CD4-positive, alpha-beta memory T cell (primary cell): Measurements from ENCODE around the gene WNT5A. TPM values are rescaled to one million over a fixed set of nuclear protein-coding genes. Genes with fewer than 3 reads are reported as not detected.

ENCODE experiments used
- CTCF ChIA-PET: fragments of 350-600 bp; sonication (Branson Sonifier 250); formaldehyde crosslinking; loops from one replicate; lab custom pipeline; 2021; ENCODE audit warnings: inconsistent platforms; ENCODE audit not compliant: partially characterized antibody; lab: Charles Lee
- POLR2A ChIA-PET: fragments of 350-600 bp; sonication (Branson Sonifier 250); formaldehyde crosslinking; loops from one replicate; lab custom pipeline; 2021; ENCODE audit not compliant: partially characterized antibody; lab: Charles Lee
- DNase-seq, 5 donors: peaks; one replicate each; pipeline versions ENCODE4 v3.0.0 to v3.0.0-alpha.2; 2020 to 2022; ENCODE audit warnings: mixed read lengths in 1 of 5
- H3K27ac ChIP-seq: one replicate; pipeline ENCODE4 v1.7.0; 2013; ENCODE audit warnings: low read depth, low read length
- H3K27me3 ChIP-seq: 2 replicates; pipeline ENCODE4 v1.7.0; 2013; ENCODE audit warnings: mild to moderate bottlenecking, low read length, moderate library complexity; ENCODE audit not compliant: insufficient read depth
- H3K36me3 ChIP-seq: 2 replicates; pipeline ENCODE4 v1.7.0; 2013; ENCODE audit warnings: mild to moderate bottlenecking, low read length, moderate library complexity; ENCODE audit not compliant: insufficient read depth
- H3K4me1 ChIP-seq: 2 replicates; pipeline ENCODE4 v1.7.0; 2013; ENCODE audit warnings: mild to moderate bottlenecking, low read length, moderate library complexity; ENCODE audit not compliant: insufficient read depth
- H3K4me3 ChIP-seq, 2 donors: one replicate each; pipeline ENCODE4 v1.7.0; 2013; ENCODE audit warnings: low read length in 2 of 2, mild to moderate bottlenecking in 1 of 2
- H3K9me3 ChIP-seq, 2 donors: one replicate each; pipeline ENCODE4 v1.7.0; 2013; ENCODE audit warnings: low read length in 2 of 2, control low read depth in 1 of 2; ENCODE audit not compliant: control insufficient read depth in 1 of 2
- H3K27ac Mint-ChIP-seq, 7 donors: one replicate each; pipeline ENCODE4 v1.8.0; 2020 to 2021; ENCODE audit warnings: mixed read lengths in 7 of 7, mild to moderate bottlenecking in 6 of 7, inconsistent platforms in 3 of 7, moderate library complexity in 3 of 7
- H3K27me3 Mint-ChIP-seq, 2 donors: one replicate each; pipeline ENCODE4 v1.8.0; 2020 to 2021; ENCODE audit warnings: mixed read lengths in 2 of 2
- H3K36me3 Mint-ChIP-seq, 2 donors: one replicate each; pipeline ENCODE4 v1.8.0; 2020 to 2021; ENCODE audit warnings: mixed read lengths in 2 of 2, inconsistent platforms in 1 of 2, mild to moderate bottlenecking in 1 of 2
- H3K4me1 Mint-ChIP-seq, 4 donors: one replicate each; pipeline ENCODE4 v1.8.0; 2020 to 2021; ENCODE audit warnings: mixed read lengths in 4 of 4, mild to moderate bottlenecking in 1 of 4
- H3K4me3 Mint-ChIP-seq, 8 donors: one replicate each; pipeline ENCODE4 v1.8.0; 2020 to 2021; ENCODE audit warnings: mixed read lengths in 8 of 8, mild to moderate bottlenecking in 7 of 8, moderate library complexity in 6 of 8, inconsistent platforms in 3 of 8
- H3K9me3 Mint-ChIP-seq, 8 donors: one replicate each; pipeline ENCODE4 v1.8.0; 2020 to 2021; ENCODE audit warnings: mixed read lengths in 8 of 8, mild to moderate bottlenecking in 5 of 8, inconsistent platforms in 3 of 8, moderate library complexity in 1 of 8
- intact Hi-C: fragments of 100-400 bp; cut with micrococcal nuclease; formaldehyde crosslinking; loops from one replicate; pipeline ENCODE4 v1.15.1; 2023
- polyA plus RNA-seq, 2 donors: library from polyadenylated mRNA; unstranded; fragments of 300-500 nt; fragmentation: Illumina TruSeq; gene quantifications; one replicate each; pipeline ENCODE4 v1.2.3, GENCODE V29; 2021
- total RNA-seq, 2 experiments: library from RNA; stranded (reverse); gene quantifications; one replicate each; pipeline ENCODE4 v1.2.3, GENCODE V29; 2021

WNT5A gene
- total and polyA plus RNA-seq, 4 experiments from 2014 or later = 0.06 TPM; not detected in 3

GRCh38 chr3:55471084-55471483 is 16.0 kb downstream of the WNT5A start:
- ChIA-PET POLR2A (no interaction called here), CTCF (no interaction called here)
- H3K4me1 Mint-ChIP-seq = peaks cover 0 to 1% (median 0%) of the 10 kb centered on the region in 4 donors
- no peaks in the 10 kb centered on the region for H3K36me3 Mint-ChIP-seq
- no peak for DNase-seq
- intact Hi-C loops = no loop called here
- H3K27me3 ChIP-seq = no peaks in the 10 kb centered on the region
- peaks cover 4 to 5% of the 10 kb centered on the region in 2 donors for H3K27me3 Mint-ChIP-seq
- H3K36me3 ChIP-seq = no peaks in the 10 kb centered on the region
- peaks cover 0 to 5% (median 0%) of the 10 kb centered on the region in 8 donors for H3K9me3 Mint-ChIP-seq
- H3K27ac ChIP-seq = no peak overlapping the region
- no peak overlapping the region for H3K4me3 Mint-ChIP-seq
- no peaks in the 10 kb centered on the region for H3K4me1 ChIP-seq
- H3K4me3 ChIP-seq = no peak overlapping the region
- no peak overlapping the region for H3K27ac Mint-ChIP-seq
- no peaks in the 10 kb centered on the region for H3K9me3 ChIP-seq

GRCh38 chr3:55469957-55470526 is 17.1 kb downstream of the WNT5A start:
- Histone ChIP-seq H3K4me1 (no peaks in the 10 kb centered on the region), H3K9me3 (no peaks in the 10 kb centered on the region), H3K27me3 (no peaks in the 10 kb centered on the region), H3K4me3 (no peak overlapping the region), H3K27ac (no peak overlapping the region), H3K36me3 (no peaks in the 10 kb centered on the region)
- intact Hi-C loops = no loop called here
- no peaks in the 10 kb centered on the region for H3K36me3 Mint-ChIP-seq
- H3K9me3 Mint-ChIP-seq = peaks cover 0 to 5% (median 0%) of the 10 kb centered on the region in 8 donors
- H3K4me1 Mint-ChIP-seq = peaks cover 0 to 1% (median 0%) of the 10 kb centered on the region in 4 donors
- ChIA-PET POLR2A (no interaction called here), CTCF (no interaction called here)
- H3K4me3 Mint-ChIP-seq = no peak overlapping the region
- H3K27ac Mint-ChIP-seq = no peak overlapping the region
- peaks cover 4 to 5% of the 10 kb centered on the region in 2 donors for H3K27me3 Mint-ChIP-seq
- DNase-seq = no peak

GRCh38 chr3:55468251-55468650 is 18.9 kb downstream of the WNT5A start:
- Mint-ChIP-seq H3K27me3 (peaks cover 3 to 4% of the 10 kb centered on the region in 2 donors), H3K36me3 (no peaks in the 10 kb centered on the region), H3K9me3 (peaks cover 0 to 3% (median 0%) of the 10 kb centered on the region in 8 donors), H3K27ac (no peak overlapping the region), H3K4me3 (no peak overlapping the region), H3K4me1 (no peaks in the 10 kb centered on the region)
- no peak for DNase-seq
- H3K36me3 ChIP-seq = no peaks in the 10 kb centered on the region
- ChIA-PET POLR2A (no interaction called here), CTCF (no interaction called here)
- no peak overlapping the region for H3K27ac ChIP-seq
- H3K4me3 ChIP-seq = no peak overlapping the region
- H3K4me1 ChIP-seq = no peaks in the 10 kb centered on the region
- H3K9me3 ChIP-seq = no peaks in the 10 kb centered on the region
- intact Hi-C loops = no loop called here
- no peaks in the 10 kb centered on the region for H3K27me3 ChIP-seq

- intact Hi-C loops = no loop called here
- Mint-ChIP-seq H3K4me1 (no peaks in the 10 kb centered on the region), H3K4me3 (no peak overlapping the region), H3K9me3 (peaks cover 0 to 5% (median 0%) of the 10 kb centered on the region in 8 donors), H3K36me3 (no peaks in the 10 kb centered on the region), H3K27me3 (peaks cover 0 to 1% of the 10 kb centered on the region in 2 donors), H3K27ac (no peak overlapping the region)
- no peaks in the 10 kb centered on the region for H3K27me3 ChIP-seq
- POLR2A ChIA-PET = no interaction called here
- H3K4me1 ChIP-seq = no peaks in the 10 kb centered on the region
- H3K9me3 ChIP-seq = no peaks in the 10 kb centered on the region
- no peak for DNase-seq
- H3K36me3 ChIP-seq = no peaks in the 10 kb centered on the region
- no peak overlapping the region for H3K27ac ChIP-seq
- CTCF ChIA-PET = no interaction called here
- H3K4me3 ChIP-seq = no peak overlapping the region
Observed at GRCh38 chr3:55467099-55467498, 20.0 kb downstream of the WNT5A start.

- no peak overlapping the region for H3K27ac Mint-ChIP-seq
- Histone ChIP-seq H3K4me3 (no peak overlapping the region), H3K9me3 (no peaks in the 10 kb centered on the region), H3K36me3 (no peaks in the 10 kb centered on the region), H3K27ac (no peak overlapping the region), H3K4me1 (no peaks in the 10 kb centered on the region), H3K27me3 (no peaks in the 10 kb centered on the region)
- H3K27me3 Mint-ChIP-seq = no peaks in the 10 kb centered on the region
- intact Hi-C loops = no loop called here
- ChIA-PET POLR2A (no interaction called here), CTCF (no interaction called here)
- H3K4me3 Mint-ChIP-seq = no peak overlapping the region
- H3K36me3 Mint-ChIP-seq = no peaks in the 10 kb centered on the region
- H3K4me1 Mint-ChIP-seq = no peaks in the 10 kb centered on the region
- DNase-seq = no peak
- peaks cover 0 to 3% (median 0%) of the 10 kb centered on the region in 8 donors for H3K9me3 Mint-ChIP-seq
Observed at GRCh38 chr3:55466526-55466925, 20.6 kb downstream of the WNT5A start.

GRCh38 chr3:55461896-55462295 is 25.2 kb downstream of the WNT5A start:
- intact Hi-C loops = no loop called here
- H3K36me3 ChIP-seq = no peaks in the 10 kb centered on the region
- no peaks in the 10 kb centered on the region for H3K4me1 ChIP-seq
- ChIA-PET CTCF (no interaction called here), POLR2A (no interaction called here)
- H3K27me3 ChIP-seq = no peaks in the 10 kb centered on the region
- no peak overlapping the region for H3K4me3 ChIP-seq
- Mint-ChIP-seq H3K36me3 (no peaks in the 10 kb centered on the region), H3K4me3 (no peak overlapping the region), H3K27me3 (peaks cover 0 to 3% of the 10 kb centered on the region in 2 donors), H3K4me1 (no peaks in the 10 kb centered on the region), H3K9me3 (peaks cover 0 to 8% (median 3%) of the 10 kb centered on the region in 8 donors), H3K27ac (no peak overlapping the region)
- H3K27ac ChIP-seq = no peak overlapping the region
- H3K9me3 ChIP-seq = no peaks in the 10 kb centered on the region
- DNase-seq = no peak

GRCh38 chr3:55459838-55460237 is 27.3 kb downstream of the WNT5A start:
- no peaks in the 10 kb centered on the region for H3K27me3 ChIP-seq
- H3K36me3 ChIP-seq = no peaks in the 10 kb centered on the region
- Mint-ChIP-seq H3K36me3 (no peaks in the 10 kb centered on the region), H3K27me3 (peaks cover 0 to 3% of the 10 kb centered on the region in 2 donors), H3K4me3 (no peak overlapping the region), H3K27ac (no peak overlapping the region), H3K9me3 (peaks cover 0 to 8% (median 4%) of the 10 kb centered on the region in 8 donors), H3K4me1 (no peaks in the 10 kb centered on the region)
- intact Hi-C loops = no loop called here
- ChIA-PET POLR2A (no interaction called here), CTCF (no interaction called here)
- H3K9me3 ChIP-seq = no peaks in the 10 kb centered on the region
- H3K27ac ChIP-seq = no peak overlapping the region
- no peak overlapping the region for H3K4me3 ChIP-seq
- no peak for DNase-seq
- no peaks in the 10 kb centered on the region for H3K4me1 ChIP-seq
